HepG2 (cell line): ENCODE results near the gene SPATA21. TPM values are rescaled to one million over a fixed set of nuclear protein-coding genes. Genes with fewer than 3 reads are reported as not detected.

Experiments used
- ADNP ChIP-seq: sonication (generic); formaldehyde crosslinking; IDR thresholded peaks from 2 replicates; pipeline ENCODE4 v1.4.0; 2020; ENCODE audit warnings: missing genetic modification reagents
- ARNT ChIP-seq: fragments of 450-650 bp; IDR thresholded peaks from 2 replicates; pipeline ENCODE4 v1.6.1; 2017
- CENPX ChIP-seq: sonication (generic); formaldehyde crosslinking; IDR thresholded peaks from 2 replicates; pipeline ENCODE4 v1.9.0; 2021; ENCODE audit warnings: mild to moderate bottlenecking, missing genetic modification reagents, moderate library complexity
- EEA1 ChIP-seq: sonication (generic); formaldehyde crosslinking; IDR thresholded peaks from 2 replicates; pipeline ENCODE4 v1.5.1; 2020; ENCODE audit warnings: mild to moderate bottlenecking, missing genetic modification reagents, borderline replicate concordance
- NCOA5 ChIP-seq: sonication (generic); formaldehyde crosslinking; IDR thresholded peaks from 2 replicates; pipeline ENCODE4 v1.4.0; 2020; ENCODE audit warnings: missing genetic modification reagents
- SMARCE1 ChIP-seq: fragments of 450-650 bp; IDR thresholded peaks from 2 replicates; pipeline ENCODE4 v1.6.1; 2017; ENCODE audit warnings: borderline replicate concordance
- ZFP90 ChIP-seq: sonication (generic); formaldehyde crosslinking; IDR thresholded peaks from 2 replicates; pipeline ENCODE4 v1.8.0; 2022; ENCODE audit warnings: missing genetic modification reagents, mild to moderate bottlenecking, inconsistent platforms, borderline replicate concordance
- ZNF251 ChIP-seq: sonication (generic); formaldehyde crosslinking; IDR thresholded peaks from 2 replicates; pipeline ENCODE4 v1.9.0; 2021; ENCODE audit warnings: mild to moderate bottlenecking, missing genetic modification reagents
- ZNF333 ChIP-seq: sonication (generic); formaldehyde crosslinking; IDR thresholded peaks from 2 replicates; pipeline ENCODE4 v1.4.0; 2020; ENCODE audit warnings: mild to moderate bottlenecking, missing genetic modification reagents, borderline replicate concordance
- ZNF616 ChIP-seq: sonication (generic); formaldehyde crosslinking; IDR thresholded peaks from 2 replicates; pipeline ENCODE4 v1.5.0; 2020; ENCODE audit warnings: low read depth, mild to moderate bottlenecking, missing genetic modification reagents
- polyA plus RNA-seq, 8 experiments: library from polyadenylated mRNA; depleted of rRNA in 3 of 8; stranded (reverse) in 7 of 8; unstranded in 1 of 8; fragments of >200 nt; fragmentation: Illumina TruSeq in 4 of 8; extraction: Trizol in 4 of 8; gene quantifications; 2 replicates each; pipeline versions ENCODE4 v1.2.1 to v1.2.3, GENCODE V29; 2011 to 2016; ENCODE audit warnings: low read depth in 4 of 8, missing spikeins in 1 of 8, mixed read lengths in 1 of 8; ENCODE audit not compliant: insufficient read depth in 1 of 8
- total RNA-seq, 5 experiments: library from RNA; depleted of rRNA; stranded (reverse); fragments of >200 nt; fragmentation: Illumina TruSeq; extraction: Trizol; gene quantifications; 2 replicates each; pipeline ENCODE4 v1.2.3, GENCODE V29; 2016; ENCODE audit warnings: low read depth in 1 of 5
- TF ChIP-seq, protein P1 (sequence below): sonication (generic); formaldehyde crosslinking; IDR thresholded peaks from 2 replicates; pipeline ENCODE4 v1.5.0; 2020; ENCODE audit warnings: mild to moderate bottlenecking, missing genetic modification reagents, borderline replicate concordance
- TF ChIP-seq, protein P2 (sequence below): IDR thresholded peaks from 2 replicates; pipeline ENCODE4 v1.6.1; 2016; ENCODE audit warnings: missing biosample characterization, missing genetic modification reagents, low read depth
- TF ChIP-seq, protein P3 (sequence below): sonication (generic); formaldehyde crosslinking; IDR thresholded peaks from 2 replicates; pipeline ENCODE4 v1.4.0; 2020; ENCODE audit warnings: missing genetic modification reagents

The SPATA21 gene
- total and polyA plus RNA-seq, 2 of the 13 experiments (the other 11 are each of a cell fraction or from before 2014, with no cell fraction given), result 0.80 to 1.4 TPM

DNA sequence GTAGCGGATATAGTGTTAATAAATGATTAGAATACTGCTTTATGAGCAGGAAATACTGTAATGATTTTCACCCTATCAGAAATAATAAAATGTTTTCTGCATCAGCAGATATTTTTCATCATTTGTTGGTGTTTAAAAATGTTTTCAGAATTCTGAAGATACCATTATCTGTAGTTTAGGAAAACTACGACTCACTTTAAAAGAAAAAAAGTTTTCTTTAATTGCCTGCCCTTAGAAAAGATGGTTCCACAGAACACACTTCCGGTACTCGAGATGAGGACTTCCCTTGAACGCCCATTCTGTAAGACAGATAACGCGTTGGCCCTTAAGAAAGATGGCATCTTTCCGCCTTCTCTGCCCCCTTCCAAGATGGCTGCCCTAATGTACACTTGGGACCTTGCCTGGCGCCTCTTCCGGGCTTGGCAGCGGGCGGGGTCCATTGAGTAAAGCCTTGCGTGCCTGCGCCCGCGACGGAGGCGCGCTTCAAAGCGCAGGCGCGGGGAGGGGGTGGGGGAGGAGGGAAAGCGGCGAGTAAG lies 70.4 kb downstream of the SPATA21 start, which contains the start of gene SZRD1 (continued):
- TF ChIP-seq, protein P1, sequence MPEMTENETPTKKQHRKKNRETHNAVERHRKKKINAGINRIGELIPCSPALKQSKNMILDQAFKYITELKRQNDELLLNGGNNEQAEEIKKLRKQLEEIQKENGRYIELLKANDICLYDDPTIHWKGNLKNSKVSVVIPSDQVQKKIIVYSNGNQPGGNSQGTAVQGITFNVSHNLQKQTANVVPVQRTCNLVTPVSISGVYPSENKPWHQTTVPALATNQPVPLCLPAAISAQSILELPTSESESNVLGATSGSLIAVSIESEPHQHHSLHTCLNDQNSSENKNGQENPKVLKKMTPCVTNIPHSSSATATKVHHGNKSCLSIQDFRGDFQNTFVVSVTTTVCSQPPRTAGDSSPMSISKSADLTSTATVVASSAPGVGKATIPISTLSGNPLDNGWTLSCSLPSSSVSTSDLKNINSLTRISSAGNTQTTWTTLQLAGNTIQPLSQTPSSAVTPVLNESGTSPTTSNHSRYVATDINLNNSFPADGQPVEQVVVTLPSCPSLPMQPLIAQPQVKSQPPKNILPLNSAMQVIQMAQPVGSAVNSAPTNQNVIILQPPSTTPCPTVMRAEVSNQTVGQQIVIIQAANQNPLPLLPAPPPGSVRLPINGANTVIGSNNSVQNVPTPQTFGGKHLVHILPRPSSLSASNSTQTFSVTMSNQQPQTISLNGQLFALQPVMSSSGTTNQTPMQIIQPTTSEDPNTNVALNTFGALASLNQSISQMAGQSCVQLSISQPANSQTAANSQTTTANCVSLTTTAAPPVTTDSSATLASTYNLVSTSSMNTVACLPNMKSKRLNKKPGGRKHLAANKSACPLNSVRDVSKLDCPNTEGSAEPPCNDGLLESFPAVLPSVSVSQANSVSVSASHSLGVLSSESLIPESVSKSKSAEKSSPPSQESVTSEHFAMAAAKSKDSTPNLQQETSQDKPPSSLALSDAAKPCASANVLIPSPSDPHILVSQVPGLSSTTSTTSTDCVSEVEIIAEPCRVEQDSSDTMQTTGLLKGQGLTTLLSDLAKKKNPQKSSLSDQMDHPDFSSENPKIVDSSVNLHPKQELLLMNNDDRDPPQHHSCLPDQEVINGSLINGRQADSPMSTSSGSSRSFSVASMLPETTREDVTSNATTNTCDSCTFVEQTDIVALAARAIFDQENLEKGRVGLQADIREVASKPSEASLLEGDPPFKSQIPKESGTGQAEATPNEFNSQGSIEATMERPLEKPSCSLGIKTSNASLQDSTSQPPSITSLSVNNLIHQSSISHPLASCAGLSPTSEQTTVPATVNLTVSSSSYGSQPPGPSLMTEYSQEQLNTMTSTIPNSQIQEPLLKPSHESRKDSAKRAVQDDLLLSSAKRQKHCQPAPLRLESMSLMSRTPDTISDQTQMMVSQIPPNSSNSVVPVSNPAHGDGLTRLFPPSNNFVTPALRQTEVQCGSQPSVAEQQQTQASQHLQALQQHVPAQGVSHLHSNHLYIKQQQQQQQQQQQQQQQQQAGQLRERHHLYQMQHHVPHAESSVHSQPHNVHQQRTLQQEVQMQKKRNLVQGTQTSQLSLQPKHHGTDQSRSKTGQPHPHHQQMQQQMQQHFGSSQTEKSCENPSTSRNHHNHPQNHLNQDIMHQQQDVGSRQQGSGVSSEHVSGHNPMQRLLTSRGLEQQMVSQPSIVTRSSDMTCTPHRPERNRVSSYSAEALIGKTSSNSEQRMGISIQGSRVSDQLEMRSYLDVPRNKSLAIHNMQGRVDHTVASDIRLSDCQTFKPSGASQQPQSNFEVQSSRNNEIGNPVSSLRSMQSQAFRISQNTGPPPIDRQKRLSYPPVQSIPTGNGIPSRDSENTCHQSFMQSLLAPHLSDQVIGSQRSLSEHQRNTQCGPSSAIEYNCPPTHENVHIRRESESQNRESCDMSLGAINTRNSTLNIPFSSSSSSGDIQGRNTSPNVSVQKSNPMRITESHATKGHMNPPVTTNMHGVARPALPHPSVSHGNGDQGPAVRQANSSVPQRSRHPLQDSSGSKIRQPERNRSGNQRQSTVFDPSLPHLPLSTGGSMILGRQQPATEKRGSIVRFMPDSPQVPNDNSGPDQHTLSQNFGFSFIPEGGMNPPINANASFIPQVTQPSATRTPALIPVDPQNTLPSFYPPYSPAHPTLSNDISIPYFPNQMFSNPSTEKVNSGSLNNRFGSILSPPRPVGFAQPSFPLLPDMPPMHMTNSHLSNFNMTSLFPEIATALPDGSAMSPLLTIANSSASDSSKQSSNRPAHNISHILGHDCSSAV (CRISPR knock-in tag), result no peak
- TF ChIP-seq, protein P2, sequence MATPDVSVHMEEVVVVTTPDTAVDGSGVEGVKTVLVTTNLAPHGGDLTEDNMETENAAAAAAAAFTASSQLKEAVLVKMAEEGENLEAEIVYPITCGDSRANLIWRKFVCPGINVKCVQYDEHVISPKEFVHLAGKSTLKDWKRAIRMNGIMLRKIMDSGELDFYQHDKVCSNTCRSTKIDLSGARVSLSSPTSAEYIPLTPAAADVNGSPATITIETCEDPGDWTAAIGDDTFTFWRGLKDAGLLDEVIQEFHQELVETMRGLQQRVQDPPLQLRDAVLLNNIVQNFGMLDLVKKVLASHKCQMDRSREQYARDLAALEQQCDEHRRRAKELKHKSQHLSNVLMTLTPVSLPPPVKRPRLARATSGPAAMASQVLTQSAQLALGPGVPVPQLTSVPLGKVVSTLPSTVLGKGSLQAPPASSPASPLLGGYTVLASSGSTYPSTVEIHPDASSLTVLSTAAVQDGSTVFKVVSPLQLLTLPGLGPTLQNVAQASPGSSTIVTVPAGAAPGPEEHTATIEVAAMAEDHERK, result peak; percentile 71
- no peak for TF ChIP-seq ZNF616 (CRISPR knock-in tag)
- TF ChIP-seq CENPX (CRISPR knock-in tag), result no peak
- no peak for TF ChIP-seq ZNF251 (CRISPR knock-in tag)
- no peak for TF ChIP-seq ZFP90
- TF ChIP-seq ARNT, result no peak
- no peak for TF ChIP-seq EEA1 (CRISPR knock-in tag)
- no peak for TF ChIP-seq ADNP
- TF ChIP-seq, protein P3, sequence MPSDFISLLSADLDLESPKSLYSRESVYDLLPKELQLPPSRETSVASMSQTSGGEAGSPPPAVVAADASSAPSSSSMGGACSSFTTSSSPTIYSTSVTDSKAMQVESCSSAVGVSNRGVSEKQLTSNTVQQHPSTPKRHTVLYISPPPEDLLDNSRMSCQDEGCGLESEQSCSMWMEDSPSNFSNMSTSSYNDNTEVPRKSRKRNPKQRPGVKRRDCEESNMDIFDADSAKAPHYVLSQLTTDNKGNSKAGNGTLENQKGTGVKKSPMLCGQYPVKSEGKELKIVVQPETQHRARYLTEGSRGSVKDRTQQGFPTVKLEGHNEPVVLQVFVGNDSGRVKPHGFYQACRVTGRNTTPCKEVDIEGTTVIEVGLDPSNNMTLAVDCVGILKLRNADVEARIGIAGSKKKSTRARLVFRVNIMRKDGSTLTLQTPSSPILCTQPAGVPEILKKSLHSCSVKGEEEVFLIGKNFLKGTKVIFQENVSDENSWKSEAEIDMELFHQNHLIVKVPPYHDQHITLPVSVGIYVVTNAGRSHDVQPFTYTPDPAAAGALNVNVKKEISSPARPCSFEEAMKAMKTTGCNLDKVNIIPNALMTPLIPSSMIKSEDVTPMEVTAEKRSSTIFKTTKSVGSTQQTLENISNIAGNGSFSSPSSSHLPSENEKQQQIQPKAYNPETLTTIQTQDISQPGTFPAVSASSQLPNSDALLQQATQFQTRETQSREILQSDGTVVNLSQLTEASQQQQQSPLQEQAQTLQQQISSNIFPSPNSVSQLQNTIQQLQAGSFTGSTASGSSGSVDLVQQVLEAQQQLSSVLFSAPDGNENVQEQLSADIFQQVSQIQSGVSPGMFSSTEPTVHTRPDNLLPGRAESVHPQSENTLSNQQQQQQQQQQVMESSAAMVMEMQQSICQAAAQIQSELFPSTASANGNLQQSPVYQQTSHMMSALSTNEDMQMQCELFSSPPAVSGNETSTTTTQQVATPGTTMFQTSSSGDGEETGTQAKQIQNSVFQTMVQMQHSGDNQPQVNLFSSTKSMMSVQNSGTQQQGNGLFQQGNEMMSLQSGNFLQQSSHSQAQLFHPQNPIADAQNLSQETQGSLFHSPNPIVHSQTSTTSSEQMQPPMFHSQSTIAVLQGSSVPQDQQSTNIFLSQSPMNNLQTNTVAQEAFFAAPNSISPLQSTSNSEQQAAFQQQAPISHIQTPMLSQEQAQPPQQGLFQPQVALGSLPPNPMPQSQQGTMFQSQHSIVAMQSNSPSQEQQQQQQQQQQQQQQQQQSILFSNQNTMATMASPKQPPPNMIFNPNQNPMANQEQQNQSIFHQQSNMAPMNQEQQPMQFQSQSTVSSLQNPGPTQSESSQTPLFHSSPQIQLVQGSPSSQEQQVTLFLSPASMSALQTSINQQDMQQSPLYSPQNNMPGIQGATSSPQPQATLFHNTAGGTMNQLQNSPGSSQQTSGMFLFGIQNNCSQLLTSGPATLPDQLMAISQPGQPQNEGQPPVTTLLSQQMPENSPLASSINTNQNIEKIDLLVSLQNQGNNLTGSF, result no peak
- no peak for TF ChIP-seq ZNF333 (CRISPR knock-in tag)
- TF ChIP-seq SMARCE1, result no peak
- TF ChIP-seq NCOA5, result no peak
